ENCODE results near the gene TMEM45B. TPM values are rescaled to one million over a fixed set of nuclear protein-coding genes. Genes with fewer than 3 reads are reported as not detected.

TMEM45B gene
- total and polyA plus RNA-seq, 2 of the 13 experiments (the other 11 are each of a cell fraction or from before 2014, with no cell fraction given) = 29.1 to 181 TPM

DNA sequence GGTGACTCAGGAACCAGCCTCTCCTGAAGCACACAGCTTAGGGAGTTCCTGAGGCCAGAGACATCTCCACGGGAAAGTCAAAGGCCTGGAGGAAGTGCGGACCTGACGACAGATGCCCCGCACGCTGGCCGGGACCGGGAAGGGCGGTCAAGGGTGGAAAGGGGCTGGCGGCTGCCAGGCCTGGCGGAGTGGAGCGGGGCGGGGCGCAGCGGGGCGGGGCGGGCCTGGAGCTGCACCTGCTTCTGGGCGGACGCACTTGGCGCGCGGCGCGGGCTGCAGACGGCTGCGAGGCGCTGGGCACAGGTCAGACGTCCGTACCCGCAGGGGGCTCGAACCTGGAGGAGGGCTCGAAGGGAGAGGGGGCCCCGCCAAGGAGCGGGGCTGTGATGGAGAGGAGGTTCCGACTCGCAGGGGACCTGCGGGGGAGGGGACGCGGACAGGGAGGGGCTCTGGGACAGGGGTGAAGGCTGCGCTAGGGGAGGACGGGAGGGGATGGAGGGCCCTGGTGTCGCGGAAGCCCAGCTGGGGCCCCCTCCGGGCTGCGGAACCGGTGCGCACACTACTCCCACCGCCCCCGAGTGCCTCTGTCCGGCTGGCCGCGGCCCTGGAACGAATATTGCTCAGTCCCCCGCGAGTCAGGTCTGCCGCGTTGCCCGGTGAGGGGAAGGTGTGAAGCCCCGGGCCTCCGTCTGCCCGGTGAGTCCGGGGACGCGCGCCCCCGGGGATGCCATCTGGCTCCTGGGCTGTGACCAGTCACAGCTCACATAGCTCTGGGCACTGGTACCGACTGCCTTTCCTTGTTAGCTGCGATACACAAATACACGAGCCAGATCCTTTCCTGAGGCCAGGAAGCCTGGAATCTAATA lies at the start of gene TMEM45B (continued):
- TF ChIP-seq ZSCAN21 (CRISPR knock-in tag; IDR thresholded peaks at IDR 0.05; ENCODE audit: borderline replicate concordance) (no peak; the same call in 1 of the 2 replicates), FOXC1 (CRISPR knock-in tag; IDR thresholded peaks at IDR 0.05; ENCODE audit: borderline replicate concordance) (0 out of 2 replicates have a peak, but pooled peaks have one; percentile 54), NFIB (CRISPR knock-in tag; IDR thresholded peaks at IDR 0.05; ENCODE audit: borderline replicate concordance) (no peak), ZNF567 (CRISPR knock-in tag; IDR thresholded peaks at IDR 0.05; ENCODE audit: borderline replicate concordance) (no peak), HCFC1 (IDR thresholded peaks at IDR 0.05; ENCODE audit: low read depth, low read length) (no peak), ZNF296 (CRISPR knock-in tag; conservative IDR thresholded peaks at IDR 0.05) (no peak), HDAC6 (IDR thresholded peaks at IDR 0.05; ENCODE audit: low read depth, low read length) (no peak), ZNF121 (CRISPR knock-in tag; IDR thresholded peaks at IDR 0.05) (peak; percentile 48; the same call in 1 of the 2 replicates), HOXA7 (CRISPR knock-in tag; IDR thresholded peaks at IDR 0.05) (no peak), PAWR (CRISPR knock-in tag; IDR thresholded peaks at IDR 0.05; ENCODE audit: borderline replicate concordance) (no peak), FOXM1 (CRISPR knock-in tag; IDR thresholded peaks at IDR 0.05) (no peak), CBX2 (IDR thresholded peaks at IDR 0.05; ENCODE audit: low read depth, low read length) (no peak), CBX2 (CRISPR knock-in tag; IDR thresholded peaks at IDR 0.05; ENCODE audit: low read depth) (no peak), MAF1 (CRISPR knock-in tag; IDR thresholded peaks at IDR 0.05; ENCODE audit: borderline replicate concordance) (no peak), KLF16 (CRISPR knock-in tag; IDR thresholded peaks at IDR 0.05) (no peak), MIXL1 (CRISPR knock-in tag; IDR thresholded peaks at IDR 0.05) (no peak), HDAC1 (CRISPR knock-in tag; IDR thresholded peaks at IDR 0.05) (peak; percentile 84), SETDB1 (CRISPR knock-in tag; IDR thresholded peaks at IDR 0.05; ENCODE audit: borderline replicate concordance) (no peak), ZNF232 (CRISPR knock-in tag; IDR thresholded peaks at IDR 0.05; ENCODE audit: borderline replicate concordance) (no peak), FOXK2 (IDR thresholded peaks at IDR 0.05) (no peak), ZNF3 (CRISPR knock-in tag; IDR thresholded peaks at IDR 0.05) (no peak)
- TF ChIP-seq, protein P1, sequence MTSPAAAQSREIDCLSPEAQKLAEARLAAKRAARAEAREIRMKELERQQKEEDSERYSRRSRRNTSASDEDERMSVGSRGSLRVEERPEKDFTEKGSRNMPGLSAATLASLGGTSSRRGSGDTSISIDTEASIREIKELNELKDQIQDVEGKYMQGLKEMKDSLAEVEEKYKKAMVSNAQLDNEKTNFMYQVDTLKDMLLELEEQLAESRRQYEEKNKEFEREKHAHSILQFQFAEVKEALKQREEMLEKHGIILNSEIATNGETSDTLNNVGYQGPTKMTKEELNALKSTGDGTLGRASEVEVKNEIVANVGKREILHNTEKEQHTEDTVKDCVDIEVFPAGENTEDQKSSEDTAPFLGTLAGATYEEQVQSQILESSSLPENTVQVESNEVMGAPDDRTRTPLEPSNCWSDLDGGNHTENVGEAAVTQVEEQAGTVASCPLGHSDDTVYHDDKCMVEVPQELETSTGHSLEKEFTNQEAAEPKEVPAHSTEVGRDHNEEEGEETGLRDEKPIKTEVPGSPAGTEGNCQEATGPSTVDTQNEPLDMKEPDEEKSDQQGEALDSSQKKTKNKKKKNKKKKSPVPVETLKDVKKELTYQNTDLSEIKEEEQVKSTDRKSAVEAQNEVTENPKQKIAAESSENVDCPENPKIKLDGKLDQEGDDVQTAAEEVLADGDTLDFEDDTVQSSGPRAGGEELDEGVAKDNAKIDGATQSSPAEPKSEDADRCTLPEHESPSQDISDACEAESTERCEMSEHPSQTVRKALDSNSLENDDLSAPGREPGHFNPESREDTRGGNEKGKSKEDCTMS (CRISPR knock-in tag; conservative IDR thresholded peaks at IDR 0.05) = no peak
- TF ChIP-seq, protein P2, sequence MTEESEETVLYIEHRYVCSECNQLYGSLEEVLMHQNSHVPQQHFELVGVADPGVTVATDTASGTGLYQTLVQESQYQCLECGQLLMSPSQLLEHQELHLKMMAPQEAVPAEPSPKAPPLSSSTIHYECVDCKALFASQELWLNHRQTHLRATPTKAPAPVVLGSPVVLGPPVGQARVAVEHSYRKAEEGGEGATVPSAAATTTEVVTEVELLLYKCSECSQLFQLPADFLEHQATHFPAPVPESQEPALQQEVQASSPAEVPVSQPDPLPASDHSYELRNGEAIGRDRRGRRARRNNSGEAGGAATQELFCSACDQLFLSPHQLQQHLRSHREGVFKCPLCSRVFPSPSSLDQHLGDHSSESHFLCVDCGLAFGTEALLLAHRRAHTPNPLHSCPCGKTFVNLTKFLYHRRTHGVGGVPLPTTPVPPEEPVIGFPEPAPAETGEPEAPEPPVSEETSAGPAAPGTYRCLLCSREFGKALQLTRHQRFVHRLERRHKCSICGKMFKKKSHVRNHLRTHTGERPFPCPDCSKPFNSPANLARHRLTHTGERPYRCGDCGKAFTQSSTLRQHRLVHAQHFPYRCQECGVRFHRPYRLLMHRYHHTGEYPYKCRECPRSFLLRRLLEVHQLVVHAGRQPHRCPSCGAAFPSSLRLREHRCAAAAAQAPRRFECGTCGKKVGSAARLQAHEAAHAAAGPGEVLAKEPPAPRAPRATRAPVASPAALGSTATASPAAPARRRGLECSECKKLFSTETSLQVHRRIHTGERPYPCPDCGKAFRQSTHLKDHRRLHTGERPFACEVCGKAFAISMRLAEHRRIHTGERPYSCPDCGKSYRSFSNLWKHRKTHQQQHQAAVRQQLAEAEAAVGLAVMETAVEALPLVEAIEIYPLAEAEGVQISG (CRISPR knock-in tag; IDR thresholded peaks at IDR 0.05) = no peak
- TF ChIP-seq, protein P3, sequence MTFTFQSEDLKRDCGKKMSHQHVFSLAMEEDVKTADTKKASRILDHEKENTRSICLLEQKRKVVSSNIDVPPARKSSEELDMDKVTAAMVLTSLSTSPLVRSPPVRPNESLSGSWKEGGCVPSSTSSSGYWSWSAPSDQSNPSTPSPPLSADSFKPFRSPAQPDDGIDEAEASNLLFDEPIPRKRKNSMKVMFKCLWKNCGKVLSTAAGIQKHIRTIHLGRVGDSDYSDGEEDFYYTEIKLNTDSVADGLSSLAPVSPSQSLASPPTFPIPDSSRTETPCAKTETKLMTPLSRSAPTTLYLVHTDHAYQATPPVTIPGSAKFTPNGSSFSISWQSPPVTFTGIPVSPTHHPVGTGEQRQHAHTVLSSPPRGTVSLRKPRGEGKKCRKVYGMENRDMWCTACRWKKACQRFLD (CRISPR knock-in tag; IDR thresholded peaks at IDR 0.05; ENCODE audit: borderline replicate concordance) = no peak
